HG02943 (cell line): ENCODE data around the gene NKAIN2.
"Not testable (repeated sequence)": the region's sequence is repeated elsewhere in the genome, so short reads cannot be mapped to it uniquely, and the experiment has no call there.

Experiments used
- ATAC-seq: cut with Tn5 transposase; IDR thresholded peaks from one replicate; pipeline ENCODE4 v1.9.1; 2021; ENCODE audit warnings: mild to moderate bottlenecking, low read depth, moderate library complexity; ENCODE audit not compliant: unreplicated experiment

NKAIN2 gene

GRCh38 chr6:123879749-123880148, 76.1 kb downstream of the NKAIN2 start:
- peak; percentile 47 for ATAC-seq

- peak; percentile 44 for ATAC-seq
These were observed 85.3 kb downstream of the NKAIN2 start for GRCh38 chr6:123888771-123889513.

- no peak for ATAC-seq
These were observed 91.7 kb downstream of the NKAIN2 start for GRCh38 chr6:123895346-123895745.

- no peak for ATAC-seq
These were observed 92.1 kb downstream of the NKAIN2 start for GRCh38 chr6:123895806-123896205.

GRCh38 chr6:123896869-123897268, 93.2 kb downstream of the NKAIN2 start:
- no peak for ATAC-seq

- ATAC-seq = no peak
These were observed 94.3 kb downstream of the NKAIN2 start for GRCh38 chr6:123897965-123898364.

GRCh38 chr6:123898665-123899064, 95.0 kb downstream of the NKAIN2 start:
- no peak for ATAC-seq

GRCh38 chr6:123899745-123900144, 96.1 kb downstream of the NKAIN2 start:
- no peak for ATAC-seq

- ATAC-seq = no peak
These were observed 97.8 kb downstream of the NKAIN2 start for GRCh38 chr6:123901436-123901835.

GRCh38 chr6:123902738-123903313, 99.2 kb downstream of the NKAIN2 start:
- no peak for ATAC-seq

GRCh38 chr6:123904228-123904627, 100.6 kb downstream of the NKAIN2 start:
- ATAC-seq = no peak

- ATAC-seq = no peak
These were observed 105.1 kb downstream of the NKAIN2 start for GRCh38 chr6:123908797-123909196.

- ATAC-seq = no peak
These were observed 106.3 kb downstream of the NKAIN2 start for GRCh38 chr6:123909989-123910388.

- ATAC-seq = no peak
These were observed 110.2 kb downstream of the NKAIN2 start for GRCh38 chr6:123913863-123914262.

- ATAC-seq = not testable (repeated sequence)
These were observed 119.7 kb downstream of the NKAIN2 start for GRCh38 chr6:123923379-123923778.

GRCh38 chr6:123925350-123925749, 121.7 kb downstream of the NKAIN2 start:
- ATAC-seq = peak; percentile 98

GRCh38 chr6:123925842-123926399, 122.3 kb downstream of the NKAIN2 start:
- ATAC-seq = no peak

GRCh38 chr6:123928529-123928928, 124.9 kb downstream of the NKAIN2 start:
- no peak for ATAC-seq

- ATAC-seq = no peak
These were observed 128.3 kb downstream of the NKAIN2 start for GRCh38 chr6:123931928-123932327.

GRCh38 chr6:123940551-123940950, 136.9 kb downstream of the NKAIN2 start:
- ATAC-seq = no peak

- no peak for ATAC-seq
These were observed 138.2 kb downstream of the NKAIN2 start for GRCh38 chr6:123941855-123942254.

GRCh38 chr6:123945386-123945785, 141.7 kb downstream of the NKAIN2 start:
- no peak for ATAC-seq
